CD14-positive monocyte (primary cell): ENCODE results near the gene NPPA. TPM values are rescaled to one million over a fixed set of nuclear protein-coding genes. Genes with fewer than 3 reads are reported as not detected.
A peak's percentile ranks its signal among the peaks of the same experiment; 100 is the strongest.

Source experiments
- DNase-seq, 3 donors: peaks; one replicate each; pipeline ENCODE4 v3.0.0-alpha.2; 2011 to 2022
- H2AFZ ChIP-seq: 2 replicates; pipeline ENCODE4 v1.6.0; 2012; ENCODE audit warnings: mild to moderate bottlenecking, low read depth, low read length, inconsistent platforms; ENCODE audit not compliant: insufficient read depth, poor library complexity, severe bottlenecking
- H3K27ac ChIP-seq, 2 donors: 1 replicate in 1 of 2; 2 replicates in 1 of 2; pipeline ENCODE4 v1.5.1; 2012 to 2013; ENCODE audit warnings: low read length in 2 of 2, control low read depth in 1 of 2, inconsistent platforms in 1 of 2, low read depth in 1 of 2, mild to moderate bottlenecking in 1 of 2
- H3K27me3 ChIP-seq, 2 donors: one replicate each; pipeline versions ENCODE4 v1.6.0 to v1.6.1; 2011 to 2013; ENCODE audit warnings: low read length in 2 of 2; ENCODE audit not compliant: control insufficient read depth in 2 of 2, insufficient read depth in 2 of 2
- H3K36me3 ChIP-seq, 2 donors: replicated peaks in 1 of 2; 1 replicate in 1 of 2; 2 replicates in 1 of 2; pipeline versions ENCODE4 v1.5.1 to v1.6.1; 2012 to 2013; ENCODE audit warnings: low read length in 2 of 2, control low read depth in 1 of 2, inconsistent platforms in 1 of 2, mild to moderate bottlenecking in 1 of 2; ENCODE audit not compliant: insufficient read depth in 2 of 2, control insufficient read depth in 1 of 2
- H3K4me1 ChIP-seq, 2 donors: 1 replicate in 1 of 2; 2 replicates in 1 of 2; pipeline versions ENCODE4 v1.5.1 to v1.6.1; 2012 to 2013; ENCODE audit warnings: low read length in 2 of 2, control low read depth in 1 of 2, inconsistent platforms in 1 of 2, mild to moderate bottlenecking in 1 of 2, moderate library complexity in 1 of 2; ENCODE audit not compliant: insufficient read depth in 2 of 2, control insufficient read depth in 1 of 2
- H3K4me2 ChIP-seq: replicated peaks from 2 replicates; pipeline ENCODE3; 2012; ENCODE audit warnings: low read length, moderate library complexity, mild to moderate bottlenecking; ENCODE audit not compliant: poor library complexity, severe bottlenecking; ENCODE audit errors: extremely low read depth
- H3K4me3 ChIP-seq, 3 experiments: fragments of 200-600 bp in 1 of 3; sonication (generic) in 1 of 3; replicated peaks in 1 of 3; 1 replicate in 2 of 3; 2 replicates in 1 of 3; pipeline ENCODE4 v1.5.1; 2011 to 2013; ENCODE audit warnings: low read length in 3 of 3, mild to moderate bottlenecking in 3 of 3, control low read depth in 2 of 3, low read depth in 2 of 3, inconsistent platforms in 1 of 3, moderate library complexity in 1 of 3
- H3K79me2 ChIP-seq: 2 replicates; pipeline ENCODE4 v1.6.0; 2012; ENCODE audit warnings: mild to moderate bottlenecking, control low read depth, inconsistent platforms, low read length, moderate library complexity; ENCODE audit not compliant: insufficient read depth
- H3K9ac ChIP-seq: 2 replicates; pipeline ENCODE4 v1.6.0; 2017; ENCODE audit warnings: low read length, mild to moderate bottlenecking; ENCODE audit not compliant: insufficient read depth, poor library complexity, severe bottlenecking
- H3K9me3 ChIP-seq, 2 donors: replicated peaks in 1 of 2; 1 replicate in 1 of 2; 2 replicates in 1 of 2; pipeline versions ENCODE4 v1.5.1 to v1.6.1; 2012 to 2013; ENCODE audit warnings: low read length in 2 of 2, control low read depth in 1 of 2; ENCODE audit not compliant: control insufficient read depth in 1 of 2, insufficient read depth in 1 of 2
- H4K20me1 ChIP-seq: 2 replicates; pipeline ENCODE4 v1.6.0; 2012; ENCODE audit warnings: mild to moderate bottlenecking, low read length, control low read depth, moderate library complexity; ENCODE audit not compliant: insufficient read depth
- H3K27ac Mint-ChIP-seq, 7 donors: one replicate each; pipeline ENCODE4 v1.8.0; 2020; ENCODE audit warnings: mild to moderate bottlenecking in 7 of 7, mixed read lengths in 7 of 7, moderate library complexity in 6 of 7, inconsistent platforms in 2 of 7
- H3K27me3 Mint-ChIP-seq, 3 donors: one replicate each; pipeline ENCODE4 v1.8.0; 2021 to 2022; ENCODE audit warnings: low read depth in 3 of 3, mild to moderate bottlenecking in 3 of 3, mixed read lengths in 3 of 3, moderate library complexity in 3 of 3, inconsistent platforms in 1 of 3
- H3K36me3 Mint-ChIP-seq, 2 donors: one replicate each; pipeline ENCODE4 v1.8.0; 2020; ENCODE audit warnings: mixed read lengths in 2 of 2, inconsistent platforms in 1 of 2, mild to moderate bottlenecking in 1 of 2
- H3K4me1 Mint-ChIP-seq: one replicate; pipeline ENCODE4 v1.8.0; 2020; ENCODE audit warnings: mild to moderate bottlenecking, mixed read lengths
- H3K4me3 Mint-ChIP-seq, 2 donors: one replicate each; pipeline ENCODE4 v1.8.0; 2020; ENCODE audit warnings: mild to moderate bottlenecking in 2 of 2, mixed read lengths in 2 of 2, moderate library complexity in 1 of 2
- H3K9me3 Mint-ChIP-seq, 7 donors: one replicate each; pipeline ENCODE4 v1.8.0; 2020 to 2022; ENCODE audit warnings: mixed read lengths in 7 of 7, mild to moderate bottlenecking in 6 of 7, moderate library complexity in 6 of 7, inconsistent platforms in 2 of 7
- WGBS: methylation state at CpG from one replicate; pipeline ENCODE4 v1.1.5; 2013; ENCODE audit warnings: missing lambda C conversion rate; ENCODE audit not compliant: insufficient coverage; 5-methylcytosine and 5-hydroxymethylcytosine counted together
- intact Hi-C, 2 donors: fragments of 100-400 bp; cut with micrococcal nuclease; formaldehyde crosslinking; loops; one replicate each; pipeline versions ENCODE4 v1.15.0 to v1.15.1; 2023
- polyA plus RNA-seq, 3 donors: library from polyadenylated mRNA; depleted of rRNA in 1 of 3; unstranded in 2 of 3; stranded (reverse) in 1 of 3; fragments of 300-500 nt in 2 of 3; fragments of >200 nt in 1 of 3; fragmentation: Illumina TruSeq in 2 of 3; gene quantifications; 1 replicate in 2 of 3; 2 replicates in 1 of 3; pipeline ENCODE4 v1.2.3, GENCODE V29; 2012 to 2021
- TF ChIP-seq, protein P1 (sequence below): fragments of 200-600 bp; IDR thresholded peaks from one replicate; pipeline ENCODE4 v1.8.0; 2022; ENCODE audit warnings: antibody characterized with exemption, mild to moderate bottlenecking

NPPA gene
- polyA plus RNA-seq, 3 donors, result not detected

DNA sequence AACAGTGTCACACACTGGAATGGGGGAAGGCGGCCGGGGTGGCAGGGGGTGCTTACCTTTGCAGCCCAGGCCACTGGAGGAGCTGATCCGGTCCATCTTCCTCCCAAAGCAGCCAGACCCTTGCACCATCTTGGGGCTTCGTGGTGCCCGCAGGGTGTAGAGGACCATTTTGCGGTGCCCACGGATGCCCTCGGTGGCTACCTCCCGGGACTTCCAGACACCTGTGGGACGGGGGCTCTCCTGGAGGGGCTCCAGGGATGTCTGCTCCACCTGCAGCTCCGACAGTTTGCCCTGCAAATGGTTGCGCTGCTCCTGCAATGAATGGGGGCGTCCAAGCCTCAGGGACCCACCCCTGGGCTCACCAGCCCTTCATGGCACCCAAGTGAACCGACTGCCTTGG, 10.6 kb upstream of the NPPA start:
- Histone ChIP-seq H3K27me3 (peaks cover 31 to 47% of the 10 kb centered on the region in 2 donors), H3K4me1 (no peaks in the 10 kb centered on the region), H3K9ac (no peak overlapping the region), H3K9me3 (peaks cover 0 to 7% of the 10 kb centered on the region in 2 donors), H4K20me1 (no peaks in the 10 kb centered on the region), H3K4me3 (no peak overlapping the region), H3K4me2 (no peak overlapping the region), H3K79me2 (no peaks in the 10 kb centered on the region), H2AFZ (no peak overlapping the region), H3K27ac (no peak overlapping the region), H3K36me3 (no peaks in the 10 kb centered on the region)
- peaks cover 6% of the 10 kb centered on the region for H3K4me1 Mint-ChIP-seq
- intact Hi-C loops, result no loop called here
- peaks cover 0 to 13% (median 0%) of the 10 kb centered on the region in 7 donors for H3K9me3 Mint-ChIP-seq
- WGBS, result 85% methylated on average over 11 of the region's 14 CpGs
- TF ChIP-seq, protein P1, sequence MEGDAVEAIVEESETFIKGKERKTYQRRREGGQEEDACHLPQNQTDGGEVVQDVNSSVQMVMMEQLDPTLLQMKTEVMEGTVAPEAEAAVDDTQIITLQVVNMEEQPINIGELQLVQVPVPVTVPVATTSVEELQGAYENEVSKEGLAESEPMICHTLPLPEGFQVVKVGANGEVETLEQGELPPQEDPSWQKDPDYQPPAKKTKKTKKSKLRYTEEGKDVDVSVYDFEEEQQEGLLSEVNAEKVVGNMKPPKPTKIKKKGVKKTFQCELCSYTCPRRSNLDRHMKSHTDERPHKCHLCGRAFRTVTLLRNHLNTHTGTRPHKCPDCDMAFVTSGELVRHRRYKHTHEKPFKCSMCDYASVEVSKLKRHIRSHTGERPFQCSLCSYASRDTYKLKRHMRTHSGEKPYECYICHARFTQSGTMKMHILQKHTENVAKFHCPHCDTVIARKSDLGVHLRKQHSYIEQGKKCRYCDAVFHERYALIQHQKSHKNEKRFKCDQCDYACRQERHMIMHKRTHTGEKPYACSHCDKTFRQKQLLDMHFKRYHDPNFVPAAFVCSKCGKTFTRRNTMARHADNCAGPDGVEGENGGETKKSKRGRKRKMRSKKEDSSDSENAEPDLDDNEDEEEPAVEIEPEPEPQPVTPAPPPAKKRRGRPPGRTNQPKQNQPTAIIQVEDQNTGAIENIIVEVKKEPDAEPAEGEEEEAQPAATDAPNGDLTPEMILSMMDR, result no peak
- no peaks in the 10 kb centered on the region for H3K36me3 Mint-ChIP-seq
- H3K4me3 Mint-ChIP-seq, result peak overlapping the region in 1 of 2 donors; percentile 67
- no peak for DNase-seq
- peaks cover 44 to 57% (median 50%) of the 10 kb centered on the region in 3 donors for H3K27me3 Mint-ChIP-seq
- H3K27ac Mint-ChIP-seq, result no peak overlapping the region

- no peak overlapping the region for H3K4me3 ChIP-seq
- no peak overlapping the region for H3K9ac ChIP-seq
- no peak overlapping the region for H3K27ac ChIP-seq
- no peaks in the 10 kb centered on the region for H3K79me2 ChIP-seq
- TF ChIP-seq, protein P1, result no peak
- peaks cover 47 to 56% (median 48%) of the 10 kb centered on the region in 3 donors for H3K27me3 Mint-ChIP-seq
- peaks cover 31 to 47% of the 10 kb centered on the region in 2 donors for H3K27me3 ChIP-seq
- peak overlapping the region in 1 of 2 donors; percentile 66 for H3K4me3 Mint-ChIP-seq
- intact Hi-C loops, result no loop called here
- H3K4me1 Mint-ChIP-seq, result no peaks in the 10 kb centered on the region
- no peak overlapping the region for H2AFZ ChIP-seq
- H4K20me1 ChIP-seq, result no peaks in the 10 kb centered on the region
- H3K4me1 ChIP-seq, result no peaks in the 10 kb centered on the region
- peaks cover 0 to 7% of the 10 kb centered on the region in 2 donors for H3K9me3 ChIP-seq
- DNase-seq, result peak in 1 of 3 donors; percentile 12
- no peak overlapping the region for H3K4me2 ChIP-seq
- peaks cover 0 to 13% (median 0%) of the 10 kb centered on the region in 7 donors for H3K9me3 Mint-ChIP-seq
- H3K27ac Mint-ChIP-seq, result no peak overlapping the region
- H3K36me3 ChIP-seq, result no peaks in the 10 kb centered on the region
- 62% methylated on average over 4 of the region's 10 CpGs for WGBS
- no peaks in the 10 kb centered on the region for H3K36me3 Mint-ChIP-seq
Observed at GRCh38 chr1:11857164-11857851, 9.7 kb upstream of the NPPA start.
